Neuronal stem cell (in vitro differentiated cells): ENCODE data around the gene NEDD9.
A peak's percentile ranks its signal among the peaks of the same experiment; 100 is the strongest.

Source experiments
- DNase-seq: peaks from one replicate; pipeline ENCODE4 v3.0.0-alpha.2; 2013; ENCODE audit warnings: low spot score
- H2AFZ ChIP-seq: one replicate; pipeline ENCODE4 v1.6.1; 2013; ENCODE audit warnings: mild to moderate bottlenecking, low read length, inconsistent platforms
- H2AK5ac ChIP-seq: 2 replicates; pipeline ENCODE4 v1.6.1; 2013; ENCODE audit warnings: low read depth, mild to moderate bottlenecking, inconsistent platforms, low read length, moderate library complexity, mixed read lengths
- H2BK120ac ChIP-seq: 2 replicates; pipeline ENCODE4 v1.6.1; 2013; ENCODE audit warnings: low read depth, mild to moderate bottlenecking, inconsistent platforms, low read length, moderate library complexity, mixed read lengths
- H2BK12ac ChIP-seq: one replicate; pipeline ENCODE4 v1.6.1; 2013; ENCODE audit warnings: low read length, inconsistent platforms
- H2BK15ac ChIP-seq: 2 replicates; pipeline ENCODE4 v1.6.1; 2013; ENCODE audit warnings: mild to moderate bottlenecking, low read length, inconsistent platforms, mixed read lengths
- H2BK5ac ChIP-seq: one replicate; pipeline ENCODE4 v1.6.1; 2013; ENCODE audit warnings: inconsistent platforms, mild to moderate bottlenecking, low read length, moderate library complexity
- H3K14ac ChIP-seq: one replicate; pipeline ENCODE4 v1.6.1; 2013; ENCODE audit warnings: low read length, inconsistent platforms
- H3K18ac ChIP-seq: 2 replicates; pipeline ENCODE4 v1.6.1; 2013; ENCODE audit warnings: low read length, inconsistent platforms
- H3K23ac ChIP-seq: 2 replicates; pipeline ENCODE4 v1.6.1; 2013; ENCODE audit warnings: low read depth, mild to moderate bottlenecking, mixed read lengths, low read length, inconsistent platforms; ENCODE audit not compliant: poor library complexity
- H3K27ac ChIP-seq: replicated peaks from 3 replicates; pipeline ENCODE4 v1.5.1; 2013; ENCODE audit warnings: low read length, inconsistent platforms
- H3K27me3 ChIP-seq, 3 experiments: 2 replicates each; pipeline ENCODE4 v1.6.1; 2013; ENCODE audit warnings: low read length in 3 of 3, mild to moderate bottlenecking in 2 of 3, inconsistent platforms in 1 of 3, low read depth in 1 of 3, mixed read lengths in 1 of 3, moderate library complexity in 1 of 3; ENCODE audit not compliant: control insufficient read depth in 3 of 3, insufficient read depth in 3 of 3
- H3K36me3 ChIP-seq, 2 donors: replicated peaks in 1 of 2; 2 replicates each; pipeline ENCODE4 v1.6.1; 2013; ENCODE audit warnings: low read length in 2 of 2; ENCODE audit not compliant: control insufficient read depth in 2 of 2, insufficient read depth in 2 of 2
- H3K4ac ChIP-seq: 2 replicates; pipeline ENCODE4 v1.6.1; 2013; ENCODE audit warnings: inconsistent platforms, mild to moderate bottlenecking, low read length, moderate library complexity
- H3K4me1 ChIP-seq, 2 donors: 1 replicate in 1 of 2; 2 replicates in 1 of 2; pipeline ENCODE4 v1.6.1; 2013; ENCODE audit warnings: low read length in 2 of 2, low read depth in 1 of 2; ENCODE audit not compliant: control insufficient read depth in 2 of 2, insufficient read depth in 1 of 2
- H3K4me2 ChIP-seq: one replicate; pipeline ENCODE4 v1.6.1; 2013; ENCODE audit warnings: mild to moderate bottlenecking, low read length, inconsistent platforms; ENCODE audit not compliant: insufficient read depth, poor library complexity, severe bottlenecking
- H3K4me3 ChIP-seq, 2 donors: 2 replicates each; pipeline ENCODE4 v1.5.1; 2013; ENCODE audit warnings: low read length in 2 of 2, mild to moderate bottlenecking in 2 of 2, inconsistent platforms in 1 of 2, moderate library complexity in 1 of 2
- H3K79me1 ChIP-seq: one replicate; pipeline ENCODE4 v1.6.1; 2013; ENCODE audit warnings: low read depth, mild to moderate bottlenecking, inconsistent platforms, low read length, moderate library complexity
- H3K9ac ChIP-seq: one replicate; pipeline ENCODE4 v1.6.1; 2013; ENCODE audit warnings: mild to moderate bottlenecking, low read depth, low read length, inconsistent platforms; ENCODE audit not compliant: poor library complexity
- H3K9me3 ChIP-seq, 2 donors: replicated peaks in 1 of 2; 2 replicates each; pipeline versions ENCODE3 to v1.6.1; 2013; ENCODE audit warnings: low read length in 2 of 2, mild to moderate bottlenecking in 2 of 2, inconsistent platforms in 1 of 2, low read depth in 1 of 2, mixed read lengths in 1 of 2, moderate library complexity in 1 of 2; ENCODE audit not compliant: control insufficient read depth in 2 of 2, insufficient read depth in 1 of 2
- H4K8ac ChIP-seq: one replicate; pipeline ENCODE4 v1.6.1; 2013; ENCODE audit warnings: low read depth, mild to moderate bottlenecking, inconsistent platforms, low read length, moderate library complexity
- H4K91ac ChIP-seq: one replicate; pipeline ENCODE4 v1.6.1; 2013; ENCODE audit warnings: low read length, low read depth, mild to moderate bottlenecking, inconsistent platforms; ENCODE audit not compliant: poor library complexity
- WGBS, 2 donors: extraction: QIAGEN DNeasy Blood & Tissue Kit; methylation state at CpG; one replicate each; pipeline ENCODE4 v1.1.7; 2013; ENCODE audit warnings: missing lambda C conversion rate in 2 of 2, mixed read lengths in 1 of 2; ENCODE audit not compliant: insufficient read length in 2 of 2, insufficient replicate concordance in 1 of 2; ENCODE audit errors: extremely low coverage in 2 of 2; 5-methylcytosine and 5-hydroxymethylcytosine counted together

Gene NEDD9

DNA sequence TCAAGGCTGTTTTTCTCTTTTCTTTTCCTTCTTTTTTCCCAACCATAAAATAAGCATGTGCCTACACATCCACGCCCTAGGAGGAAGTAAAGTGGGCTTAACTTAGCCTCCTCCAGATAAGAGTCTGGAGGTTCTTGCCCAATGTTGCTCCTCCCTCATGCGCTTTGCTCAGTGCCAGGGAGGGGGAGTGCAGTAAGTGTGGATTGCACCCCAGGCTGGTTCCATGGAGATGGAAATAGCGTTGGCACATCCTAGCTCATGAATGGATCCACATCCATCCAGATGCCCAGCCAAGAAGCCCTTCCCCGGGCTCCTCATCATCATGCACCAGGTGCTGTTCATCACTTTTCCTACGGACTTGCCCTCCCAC lies 58.2 kb downstream of the NEDD9 start:
- no peaks in the 10 kb centered on the region for H3K27me3 ChIP-seq
- DNase-seq, result no peak
- no peak overlapping the region for H4K8ac ChIP-seq
- no peak overlapping the region for H2BK5ac ChIP-seq
- H4K91ac ChIP-seq, result no peak overlapping the region
- no peak overlapping the region for H3K27ac ChIP-seq
- no peak overlapping the region for H3K14ac ChIP-seq
- no peak overlapping the region for H3K9ac ChIP-seq
- no peak overlapping the region for H3K4me3 ChIP-seq
- H3K4me1 ChIP-seq, result peaks cover 2 to 6% of the 10 kb centered on the region in 2 donors
- H2AFZ ChIP-seq, result no peak overlapping the region
- H2BK12ac ChIP-seq, result no peak overlapping the region
- no peaks in the 10 kb centered on the region for H3K79me1 ChIP-seq
- no peak overlapping the region for H3K23ac ChIP-seq
- H3K9me3 ChIP-seq, result peaks cover 0 to 3% of the 10 kb centered on the region in 2 donors
- no peak overlapping the region for H3K4ac ChIP-seq
- no peak overlapping the region for H3K4me2 ChIP-seq
- H2BK120ac ChIP-seq, result no peak overlapping the region
- H3K18ac ChIP-seq, result peak overlapping the region; percentile 27
- no CpG with 5 or more reads among the region's 5 CpGs for WGBS, 2 donors
- H2AK5ac ChIP-seq, result peak overlapping the region; percentile 90
- H2BK15ac ChIP-seq, result peak overlapping the region; percentile 73
- no peaks in the 10 kb centered on the region for H3K36me3 ChIP-seq

- Histone ChIP-seq H3K18ac (peak overlapping the region; percentile 4), H3K27ac (no peak overlapping the region), H2BK12ac (no peak overlapping the region), H2BK15ac (no peak overlapping the region), H3K23ac (no peak overlapping the region), H3K4me3 (no peak overlapping the region), H3K79me1 (no peaks in the 10 kb centered on the region), H3K9ac (no peak overlapping the region), H3K4ac (no peak overlapping the region), H2AFZ (peak overlapping the region; percentile 76), H2BK5ac (no peak overlapping the region), H3K36me3 (no peaks in the 10 kb centered on the region), H2AK5ac (no peak overlapping the region), H4K8ac (no peak overlapping the region), H3K9me3 (peaks cover 0 to 3% of the 10 kb centered on the region in 2 donors), H3K4me1 (peaks cover 2 to 8% of the 10 kb centered on the region in 2 donors), H2BK120ac (no peak overlapping the region), H3K14ac (no peak overlapping the region), H4K91ac (no peak overlapping the region), H3K27me3 (no peaks in the 10 kb centered on the region), H3K4me2 (peak overlapping the region; percentile 29)
- no CpG with 5 or more reads among the region's 17 CpGs for WGBS, 2 donors
- peak; percentile 73 for DNase-seq
These were observed 59.8 kb downstream of the NEDD9 start for GRCh38 chr6:11172501-11173327.

GRCh38 chr6:11171952-11172351 lies 60.5 kb downstream of the NEDD9 start:
- no peak overlapping the region for H2AFZ ChIP-seq
- H3K4me1 ChIP-seq, result peaks cover 2 to 8% of the 10 kb centered on the region in 2 donors
- no CpG with 5 or more reads among the region's 13 CpGs for WGBS, 2 donors
- DNase-seq, result no peak
- H3K36me3 ChIP-seq, result no peaks in the 10 kb centered on the region
- no peak overlapping the region for H3K23ac ChIP-seq
- H3K4ac ChIP-seq, result no peak overlapping the region
- no peak overlapping the region for H2AK5ac ChIP-seq
- no peak overlapping the region for H3K4me2 ChIP-seq
- H2BK5ac ChIP-seq, result no peak overlapping the region
- H3K79me1 ChIP-seq, result no peaks in the 10 kb centered on the region
- H3K14ac ChIP-seq, result no peak overlapping the region
- H2BK120ac ChIP-seq, result no peak overlapping the region
- no peak overlapping the region for H4K8ac ChIP-seq
- no peak overlapping the region for H2BK15ac ChIP-seq
- H3K9ac ChIP-seq, result no peak overlapping the region
- H3K4me3 ChIP-seq, result no peak overlapping the region
- H3K27me3 ChIP-seq, result no peaks in the 10 kb centered on the region
- no peak overlapping the region for H4K91ac ChIP-seq
- H3K27ac ChIP-seq, result no peak overlapping the region
- no peak overlapping the region for H2BK12ac ChIP-seq
- H3K9me3 ChIP-seq, result peaks cover 0 to 3% of the 10 kb centered on the region in 2 donors
- H3K18ac ChIP-seq, result no peak overlapping the region

GRCh38 chr6:11168091-11168635 lies 64.3 kb downstream of the NEDD9 start:
- Histone ChIP-seq H2BK120ac (no peak overlapping the region), H4K8ac (no peak overlapping the region), H2AFZ (no peak overlapping the region), H2BK15ac (no peak overlapping the region), H3K27me3 (no peaks in the 10 kb centered on the region), H3K4me1 (peaks cover 2 to 6% of the 10 kb centered on the region in 2 donors), H3K9ac (no peak overlapping the region), H3K79me1 (no peaks in the 10 kb centered on the region), H3K4me3 (no peak overlapping the region), H3K23ac (no peak overlapping the region), H3K4ac (no peak overlapping the region), H3K36me3 (no peaks in the 10 kb centered on the region), H3K27ac (no peak overlapping the region), H3K18ac (no peak overlapping the region), H2BK12ac (no peak overlapping the region), H2BK5ac (no peak overlapping the region), H2AK5ac (no peak overlapping the region), H4K91ac (no peak overlapping the region), H3K14ac (no peak overlapping the region), H3K9me3 (peaks cover 0 to 3% of the 10 kb centered on the region in 2 donors), H3K4me2 (no peak overlapping the region)
- WGBS, 2 donors, result no CpG with 5 or more reads among the region's 7 CpGs
- no peak for DNase-seq
